ENCODE data around the gene KDM4E.
"Not testable (repeated sequence)": the region's sequence is repeated elsewhere in the genome, so short reads cannot be mapped to it uniquely, and the experiment has no call there.

The KDM4E gene

DNA sequence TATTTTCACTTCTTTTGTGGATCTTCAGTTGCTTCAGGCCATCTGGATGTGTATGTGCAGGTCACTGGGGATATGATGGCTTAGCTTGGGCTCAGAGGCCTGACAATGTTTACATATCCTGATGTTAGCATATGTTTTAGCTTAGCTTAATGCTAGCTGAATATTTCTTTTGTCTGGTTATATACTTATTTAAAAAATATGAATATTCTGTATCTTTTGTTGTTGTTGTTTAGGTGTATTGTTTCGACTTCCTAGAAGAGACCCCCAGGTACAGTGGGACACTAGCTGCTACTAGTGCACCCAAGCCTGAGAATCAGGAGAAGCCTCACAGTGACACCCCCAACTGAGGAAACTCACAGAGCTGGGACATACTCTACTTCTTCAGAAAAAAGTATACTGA is at the start of gene KDM4E:
Gene KDM4E, plus strand, starts transcription at position 301 of the 400 bp plus-strand sequence. CDS start 300 bp downstream, outside the sequence.
- no peak for DNase-seq

DNA sequence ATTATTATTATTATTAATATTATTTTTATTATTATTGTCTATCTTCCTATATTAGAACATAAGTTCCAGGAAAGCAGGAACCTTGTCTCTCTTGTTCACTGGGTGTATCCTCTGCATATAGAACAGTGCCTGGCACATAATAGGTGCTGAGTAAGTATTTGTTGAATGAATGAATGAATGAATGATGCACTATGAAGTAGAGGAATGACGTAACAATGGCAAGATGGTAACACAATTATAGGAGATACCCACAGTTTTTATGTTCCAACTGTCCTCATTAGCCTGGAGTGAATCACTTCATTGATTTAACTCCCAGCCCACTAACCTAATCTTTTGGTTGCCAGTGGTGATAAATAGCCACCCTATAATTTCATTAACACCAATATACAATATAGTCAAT is 49.5 kb upstream of the KDM4E start:
- DNase-seq: no peak

DNA sequence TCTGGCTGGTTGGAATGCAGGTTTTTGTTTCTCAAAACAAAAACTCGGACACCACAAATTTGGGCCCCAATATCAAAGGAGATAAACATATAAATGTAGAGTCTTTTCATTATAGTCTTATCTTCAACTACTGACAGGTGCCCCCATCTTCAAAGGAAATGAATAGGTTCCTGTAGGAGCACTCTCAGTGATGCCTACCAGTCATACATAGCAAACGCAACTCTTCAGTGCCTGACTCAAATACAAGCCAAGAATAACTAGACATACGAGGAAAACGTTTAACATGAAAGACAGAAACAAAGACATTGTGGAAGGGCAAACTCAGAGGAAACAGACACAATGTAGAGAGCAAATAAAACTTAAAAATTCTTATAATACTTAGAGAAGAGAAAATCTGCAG is 37.7 kb upstream of the KDM4E start:
- no peak for DNase-seq

DNA sequence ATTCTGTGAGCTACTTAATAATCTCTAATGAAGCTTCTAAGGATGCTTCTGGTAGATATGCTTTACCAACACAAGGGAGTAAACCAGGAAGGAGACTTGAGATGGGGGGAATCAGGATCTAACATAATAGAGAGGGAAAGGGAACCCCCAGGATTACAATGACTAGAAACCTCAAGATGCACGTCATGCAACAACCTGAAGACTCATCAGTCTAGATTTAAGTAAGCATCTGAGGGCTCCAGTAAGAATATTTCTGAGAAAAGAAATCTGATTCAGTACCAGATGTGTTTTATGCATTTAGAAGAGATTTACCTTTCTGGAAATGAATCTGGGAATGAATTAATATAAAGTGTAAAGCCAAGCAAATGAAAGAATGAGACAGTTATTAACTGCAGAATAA is 36.3 kb upstream of the KDM4E start:
- no peak for DNase-seq

DNA sequence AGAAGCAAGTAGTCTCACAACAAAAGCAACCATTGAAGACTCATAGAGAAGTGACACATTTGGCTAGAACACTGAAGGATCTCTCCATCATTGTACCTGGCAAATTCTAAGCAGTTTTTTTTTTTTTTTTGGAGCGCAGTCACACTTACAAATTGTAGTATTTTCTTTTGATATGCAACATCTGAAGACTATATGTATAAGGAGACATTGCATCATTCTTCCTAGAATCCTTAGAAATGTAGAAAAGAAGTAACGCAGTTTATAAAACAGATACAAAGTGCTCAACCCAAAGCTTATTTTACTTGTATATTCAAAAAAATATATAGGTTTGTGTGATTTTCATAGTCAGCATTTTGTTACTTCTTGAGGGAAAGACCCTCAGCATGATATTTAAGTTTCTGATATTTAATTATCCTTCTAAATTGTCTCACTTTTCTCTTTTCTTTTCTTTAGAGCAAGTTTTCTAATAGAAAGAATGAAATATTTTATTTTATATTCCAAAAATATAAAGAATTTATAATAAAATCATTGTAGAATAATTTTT is 31.6 kb upstream of the KDM4E start:
- no peak for DNase-seq

DNA sequence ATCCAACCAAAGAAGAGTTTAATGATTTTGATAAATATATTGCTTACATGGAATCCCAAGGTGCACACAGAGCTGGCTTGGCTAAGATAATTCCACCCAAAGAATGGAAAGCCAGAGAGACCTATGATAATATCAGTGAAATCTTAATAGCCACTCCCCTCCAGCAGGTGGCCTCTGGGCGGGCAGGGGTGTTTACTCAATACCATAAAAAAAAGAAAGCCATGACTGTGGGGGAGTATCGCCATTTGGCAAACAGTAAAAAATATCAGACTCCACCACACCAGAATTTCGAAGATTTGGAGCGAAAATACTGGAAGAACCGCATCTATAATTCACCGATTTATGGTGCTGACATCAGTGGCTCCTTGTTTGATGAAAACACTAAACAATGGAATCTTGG is 27.6 kb upstream of the KDM4E start:
- DNase-seq: no peak

DNA sequence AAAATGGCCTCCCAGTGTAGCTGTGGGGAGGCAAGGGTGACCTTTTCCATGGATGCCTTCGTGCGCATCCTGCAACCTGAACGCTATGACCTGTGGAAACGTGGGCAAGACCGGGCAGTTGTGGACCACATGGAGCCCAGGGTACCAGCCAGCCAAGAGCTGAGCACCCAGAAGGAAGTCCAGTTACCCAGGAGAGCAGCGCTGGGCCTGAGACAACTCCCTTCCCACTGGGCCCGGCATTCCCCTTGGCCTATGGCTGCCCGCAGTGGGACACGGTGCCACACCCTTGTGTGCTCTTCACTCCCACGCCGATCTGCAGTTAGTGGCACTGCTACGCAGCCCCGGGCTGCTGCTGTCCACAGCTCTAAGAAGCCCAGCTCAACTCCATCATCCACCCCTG is 26.8 kb upstream of the KDM4E start:
- DNase-seq: no peak

DNA sequence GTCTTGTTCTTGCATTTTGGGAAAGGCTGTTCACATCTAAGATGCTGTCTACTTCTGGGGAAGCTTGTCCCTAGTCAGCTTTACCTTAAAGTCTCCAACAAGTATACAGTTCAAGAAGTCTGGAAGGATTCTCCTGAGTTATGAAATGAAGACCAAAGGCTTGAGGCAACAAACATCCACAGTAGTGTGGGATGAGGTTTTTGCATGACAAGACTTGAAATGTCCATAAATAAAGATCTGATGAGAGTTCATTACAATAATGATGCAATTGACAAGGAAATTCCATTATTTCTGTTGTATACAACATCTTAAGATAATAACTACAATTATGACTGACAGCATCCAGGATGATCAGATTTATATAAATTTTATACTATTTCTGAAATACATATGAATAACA is 21.3 kb upstream of the KDM4E start:
- no peak for DNase-seq

DNA sequence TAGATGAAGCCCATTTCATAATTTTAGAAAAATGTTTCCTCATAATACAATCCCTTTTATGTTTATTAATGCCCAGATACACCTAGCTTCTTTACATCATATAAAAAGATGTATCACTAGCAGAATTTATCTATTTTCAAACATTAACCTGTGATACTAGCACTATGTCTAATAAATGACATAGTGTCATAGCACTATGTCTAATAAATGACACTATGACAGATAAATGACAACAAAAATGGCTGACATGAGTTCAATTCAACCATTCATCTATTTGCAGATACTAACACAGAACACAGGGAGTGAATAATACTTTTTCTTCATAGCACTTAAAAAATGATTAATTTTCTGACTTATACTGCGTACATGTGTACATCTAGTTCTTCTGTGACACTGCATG is 19.4 kb upstream of the KDM4E start:
- no peak for DNase-seq

DNA sequence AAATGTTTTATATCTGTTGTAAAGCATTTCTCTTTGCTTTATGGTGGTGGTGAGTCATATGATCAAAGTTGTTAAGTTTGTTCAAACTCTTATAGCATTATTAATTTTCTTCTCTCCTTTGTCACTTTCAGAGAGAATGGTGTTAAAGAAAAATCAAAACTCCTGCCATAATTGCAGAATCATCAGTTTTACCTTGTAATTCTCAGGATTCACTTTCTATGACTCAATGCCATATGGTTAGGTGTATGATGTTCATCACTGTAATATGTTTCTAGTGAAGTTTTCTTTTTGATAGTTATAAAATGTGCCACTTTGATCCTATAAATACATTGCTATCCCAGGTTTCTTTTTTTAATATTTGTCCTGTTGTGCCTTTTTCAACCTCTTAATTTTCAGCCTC is 13.7 kb upstream of the KDM4E start:
- DNase-seq: no peak

DNA sequence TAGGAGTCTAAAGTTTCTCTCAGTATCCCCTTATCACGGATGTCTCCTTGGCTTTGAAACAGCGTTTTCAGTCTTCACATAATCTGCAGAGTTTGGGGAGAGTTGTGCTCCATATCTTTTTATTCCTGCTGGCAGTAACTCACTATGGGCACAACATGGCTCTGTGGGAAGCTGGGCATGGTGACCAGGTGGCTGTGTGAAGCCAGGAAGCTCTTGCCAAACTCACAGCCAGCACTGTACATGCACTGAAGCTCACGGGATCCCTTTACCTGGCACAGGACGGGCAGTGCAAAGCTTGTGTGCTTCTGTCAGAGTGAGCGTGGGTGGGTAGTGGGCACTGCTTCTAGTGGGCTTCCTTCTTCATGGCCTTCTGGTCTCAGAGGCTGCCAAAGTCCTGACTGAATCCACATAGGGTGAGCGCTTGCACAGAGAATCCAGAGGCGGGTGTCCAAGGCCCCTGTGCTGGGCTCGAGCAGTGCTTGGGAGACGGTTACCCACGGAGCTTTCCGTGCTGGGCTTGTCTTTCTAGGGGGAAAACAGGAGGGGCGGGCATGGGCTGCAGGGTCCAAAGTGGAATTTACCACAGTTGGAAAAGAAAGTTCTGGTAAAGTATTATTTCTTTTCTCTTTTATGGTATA is 10.8 kb upstream of the KDM4E start:
- no peak for DNase-seq

DNA sequence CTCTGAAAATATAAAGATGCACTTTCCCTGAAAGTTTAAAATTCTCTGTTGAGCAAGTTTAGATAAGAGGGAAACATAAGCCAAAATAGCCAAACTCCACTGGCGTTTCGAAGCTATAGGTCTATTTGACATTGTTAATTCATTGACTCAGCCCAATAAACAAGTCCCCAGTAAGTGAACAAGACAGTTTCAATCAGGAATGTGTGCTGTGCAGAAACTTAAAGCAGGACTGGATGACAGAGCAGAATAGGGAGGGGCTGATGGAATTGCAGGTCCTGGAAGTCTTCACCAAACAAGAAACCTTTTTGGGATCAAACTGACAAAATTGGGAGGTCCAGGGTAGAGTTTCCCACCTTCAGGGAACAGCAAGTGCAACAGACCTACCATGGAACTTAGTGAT is 8.9 kb upstream of the KDM4E start:
- DNase-seq: no peak

DNA sequence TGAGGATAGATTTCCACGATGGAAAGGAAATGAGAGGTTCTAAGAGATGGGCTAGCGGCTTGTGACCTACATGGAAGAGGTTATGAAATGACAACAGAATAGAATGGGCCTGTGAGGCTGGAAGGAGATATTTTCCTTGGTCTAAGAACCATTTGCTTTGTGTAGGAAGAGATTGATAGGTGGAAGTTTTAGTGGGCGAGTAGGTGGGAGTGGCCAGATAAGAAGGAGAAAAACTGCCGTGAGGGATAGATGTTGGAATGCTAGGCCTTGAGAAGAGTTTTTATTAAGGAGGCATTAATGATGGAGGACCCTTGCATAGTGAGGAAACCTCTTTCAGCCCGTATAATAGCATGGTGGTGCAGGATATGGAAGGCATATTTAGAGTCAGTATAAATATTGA is 3.6 kb upstream of the KDM4E start:
- DNase-seq: not testable (repeated sequence)

DNA sequence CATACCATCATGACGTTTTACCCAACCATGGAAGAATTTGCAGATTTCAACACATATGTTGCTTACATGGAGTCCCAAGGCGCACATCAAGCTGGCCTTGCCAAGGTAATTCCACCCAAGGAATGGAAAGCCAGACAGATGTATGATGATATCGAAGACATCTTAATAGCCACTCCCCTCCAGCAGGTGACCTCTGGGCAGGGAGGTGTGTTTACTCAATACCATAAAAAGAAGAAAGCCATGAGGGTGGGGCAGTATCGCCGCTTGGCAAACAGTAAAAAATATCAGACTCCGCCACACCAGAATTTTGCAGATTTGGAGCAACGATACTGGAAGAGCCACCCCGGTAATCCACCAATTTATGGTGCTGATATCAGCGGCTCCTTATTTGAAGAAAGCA is 536 bp downstream of the KDM4E start:
- DNase-seq: not testable (repeated sequence)

DNA sequence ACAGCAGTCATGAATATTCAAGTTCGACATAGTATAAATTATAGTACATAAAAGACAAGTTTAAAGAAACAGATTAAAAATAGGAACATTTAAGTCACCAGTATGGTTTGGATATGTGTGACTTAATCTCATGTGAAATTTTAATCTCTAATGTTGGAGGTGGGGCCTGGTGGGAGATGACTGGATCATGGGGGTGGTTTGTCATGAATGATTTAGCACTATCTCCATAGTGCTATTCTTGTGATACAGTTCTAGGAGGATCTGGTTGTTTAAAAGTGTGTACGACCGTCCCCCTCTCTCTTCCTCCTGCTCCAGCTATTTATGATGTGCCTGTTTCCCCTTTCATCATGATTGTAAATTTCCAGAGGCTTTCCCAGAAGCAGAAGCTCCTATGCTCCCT is 3.3 kb downstream of the KDM4E start:
- no peak for DNase-seq

DNA sequence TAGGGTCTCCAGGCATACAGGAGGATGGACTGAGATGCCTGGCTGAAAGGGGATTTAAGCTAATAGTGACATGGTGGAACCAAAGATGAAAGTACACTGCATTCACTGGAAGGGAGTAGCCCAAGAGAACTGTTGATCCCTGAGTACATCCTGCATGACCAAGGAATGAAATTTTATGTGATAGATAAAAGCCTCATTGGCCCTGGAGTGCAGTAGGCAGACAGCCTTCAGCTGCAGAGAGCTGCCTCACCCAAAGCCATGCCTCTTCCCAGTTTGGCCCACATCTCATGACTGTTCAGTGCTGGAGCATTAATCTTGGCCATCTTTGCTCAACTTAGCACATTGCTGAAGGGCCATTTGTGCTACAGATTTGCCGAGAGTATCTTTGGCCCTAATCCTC is 8.0 kb downstream of the KDM4E start:
- no peak for DNase-seq

DNA sequence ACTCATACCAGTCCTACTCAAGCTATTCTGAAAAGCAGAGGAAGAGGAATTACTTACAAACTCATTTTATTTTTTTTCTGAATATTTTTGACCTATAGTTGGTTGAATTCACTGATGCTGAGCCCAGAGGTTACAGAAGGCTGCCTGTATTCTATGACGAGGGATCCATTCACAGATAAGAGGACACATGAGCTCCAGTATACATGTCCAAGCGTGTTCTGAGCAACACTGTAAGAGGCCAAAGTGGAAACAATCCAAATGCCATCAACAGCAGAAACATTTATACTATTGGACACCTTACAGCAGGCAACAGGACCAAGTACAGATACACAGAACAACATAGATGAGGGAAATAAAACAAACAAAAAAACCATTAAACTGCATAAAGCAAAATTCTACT is 10.3 kb downstream of the KDM4E start:
- no peak for DNase-seq

DNA sequence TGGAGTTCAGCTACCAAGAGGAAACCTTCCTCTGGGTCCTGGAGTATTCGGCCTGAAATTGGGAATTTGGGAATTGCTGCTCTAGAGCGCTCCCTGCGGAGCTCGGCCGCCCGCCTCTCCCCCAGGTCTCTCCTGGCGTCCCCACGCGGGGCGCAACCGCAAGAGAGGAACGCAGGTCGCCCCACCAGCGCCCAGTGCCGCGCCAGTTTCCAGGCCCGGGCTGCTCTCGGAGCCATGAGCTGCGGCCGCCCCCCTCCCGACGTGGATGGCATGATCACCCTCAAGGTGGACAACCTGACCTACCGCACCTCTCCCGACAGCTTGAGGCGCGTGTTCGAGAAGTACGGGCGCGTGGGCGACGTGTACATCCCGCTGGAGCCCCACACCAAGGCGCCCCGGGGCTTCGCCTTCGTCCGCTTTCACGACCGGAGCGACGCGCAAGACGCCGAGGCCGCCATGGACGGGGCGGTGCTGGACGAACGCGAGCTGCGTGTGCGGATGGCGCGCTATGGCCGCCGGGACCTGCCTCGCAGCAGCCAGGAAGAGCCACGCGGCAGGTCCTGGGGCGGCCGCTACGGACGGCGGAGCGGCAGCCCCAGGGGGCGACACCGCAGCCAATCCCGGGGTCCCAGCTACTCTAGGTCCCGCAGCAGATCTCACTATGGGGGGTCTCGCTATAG is 12.4 kb downstream of the KDM4E start:
- not testable (repeated sequence) for DNase-seq

DNA sequence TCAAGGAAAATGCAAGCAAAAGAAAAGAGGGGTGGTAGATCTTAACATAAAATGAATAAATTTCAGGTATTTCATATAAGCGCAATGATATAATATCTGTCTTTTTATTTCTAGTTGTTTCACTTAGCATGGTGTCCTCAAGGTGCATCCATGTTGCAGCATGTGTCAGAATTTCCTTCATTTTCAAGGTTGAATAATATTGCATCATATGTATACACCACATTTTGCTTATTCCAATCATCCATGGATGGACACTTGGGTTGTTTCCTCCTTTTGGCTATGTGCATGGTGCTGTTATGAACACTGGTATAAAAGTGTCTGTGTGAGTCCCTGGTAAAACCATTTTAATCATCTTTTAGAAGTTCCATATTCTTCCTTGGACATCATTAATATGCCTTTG is 17.2 kb downstream of the KDM4E start:
- no peak for DNase-seq

DNA sequence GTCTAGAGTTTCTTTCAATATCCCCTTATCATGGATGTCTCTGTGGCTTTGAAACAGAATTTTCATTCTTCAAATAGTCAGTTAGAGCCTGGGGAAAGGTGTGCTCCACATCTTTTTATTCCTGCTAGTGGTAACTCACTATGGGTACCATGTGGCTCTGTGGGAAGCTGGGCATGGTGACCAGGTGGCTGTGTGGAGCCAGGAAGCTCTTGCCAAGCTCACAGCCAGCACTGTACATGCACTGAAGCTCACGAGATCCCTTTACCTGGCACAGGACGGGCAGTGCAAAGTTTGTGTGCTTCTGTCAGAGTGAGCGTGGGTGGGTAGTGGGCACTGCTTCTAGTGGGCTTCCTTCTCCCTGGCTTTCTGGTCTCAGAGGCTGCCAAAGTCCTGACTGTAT is 17.8 kb downstream of the KDM4E start:
- DNase-seq: no peak

DNA sequence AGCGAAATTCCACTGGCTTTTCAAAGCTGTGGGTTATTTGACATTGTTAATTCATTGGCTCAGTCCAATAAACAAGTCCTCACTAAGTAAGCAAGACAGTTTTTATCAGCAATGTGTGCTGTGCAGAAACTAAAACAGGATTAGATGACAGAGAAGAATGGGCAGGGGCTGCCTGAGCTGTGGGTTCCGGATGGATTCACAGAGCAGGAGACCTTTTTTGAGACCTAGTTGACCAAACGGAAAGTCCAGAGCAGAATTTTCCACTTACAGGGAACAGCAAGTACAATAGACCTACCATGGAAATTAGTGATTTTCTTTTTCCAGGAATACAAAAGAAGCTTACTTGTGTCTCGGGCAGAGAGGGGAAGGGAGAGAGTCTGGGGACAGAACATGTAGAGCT is 19.0 kb downstream of the KDM4E start:
- no peak for DNase-seq

DNA sequence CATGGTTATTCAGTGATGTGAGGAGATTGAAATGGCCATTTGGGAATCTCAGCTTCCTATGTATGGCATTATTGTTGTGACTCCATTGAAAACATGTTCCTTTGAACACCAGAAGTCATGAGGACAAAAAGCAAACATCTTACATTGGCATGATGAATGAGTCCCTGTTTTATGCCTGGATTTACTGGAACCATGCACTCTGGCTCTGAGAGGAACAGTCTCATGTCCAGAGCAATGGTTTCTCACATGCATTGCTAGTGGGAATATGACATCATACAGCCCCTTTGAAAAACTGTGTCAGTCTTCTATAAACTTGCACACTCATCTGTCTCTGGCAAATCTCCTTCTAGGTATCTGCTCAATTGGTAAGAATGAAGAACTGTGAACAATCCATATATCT is 20.8 kb downstream of the KDM4E start:
- DNase-seq: no peak

DNA sequence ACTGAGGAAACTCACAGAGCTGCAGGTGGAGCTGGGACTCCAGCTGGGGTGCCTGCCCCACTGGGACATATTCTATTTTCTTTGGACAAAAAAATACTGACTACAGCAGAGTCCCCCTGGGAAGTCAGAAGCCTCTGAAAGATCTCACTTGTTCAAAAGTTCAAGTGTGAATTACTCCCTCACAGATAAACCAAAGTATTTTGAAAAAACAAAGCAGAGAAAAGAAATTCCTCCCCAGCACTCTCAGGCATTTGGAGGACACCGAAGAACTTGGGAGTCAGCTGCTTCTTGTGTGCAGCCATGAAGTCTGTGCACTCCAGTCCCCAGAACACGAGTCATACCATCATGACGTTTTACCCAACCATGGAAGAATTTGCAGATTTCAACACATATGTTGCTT is 24.1 kb downstream of the KDM4E start, which contains the start of gene KDM4F:
Gene KDM4F, plus strand, starts transcription at position 301 of the 400 bp plus-strand sequence.
- not testable (repeated sequence) for DNase-seq

DNA sequence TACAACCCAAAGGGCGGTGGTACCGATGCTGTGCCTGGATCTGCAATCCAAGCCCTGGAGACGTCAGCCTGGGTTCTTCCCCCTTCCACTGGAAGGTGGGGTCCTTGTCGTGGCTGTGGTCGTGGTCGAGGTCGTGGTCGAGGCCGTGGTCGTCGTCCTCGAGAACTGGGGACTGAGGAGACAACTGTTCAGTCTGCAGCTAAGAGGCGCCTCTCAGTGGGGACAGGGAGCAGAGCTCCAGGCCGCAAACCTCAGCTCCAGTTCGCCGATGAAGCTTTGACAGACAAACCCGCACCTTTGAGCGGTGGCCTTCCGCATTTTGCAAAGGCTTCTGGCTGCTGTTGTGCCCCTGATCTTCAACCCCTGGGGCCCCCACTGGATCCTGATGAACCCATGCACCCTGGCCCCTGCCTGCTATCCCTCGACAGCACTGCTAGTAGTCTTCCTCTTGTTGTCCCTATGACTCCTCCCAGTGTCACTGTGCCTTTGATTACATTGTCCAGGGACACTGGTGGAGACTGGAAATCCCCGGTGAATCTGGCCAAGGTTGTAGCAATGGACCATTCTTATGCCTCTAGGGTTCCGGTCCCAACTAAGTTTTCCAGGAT is 25.6 kb downstream of the KDM4E start:
- DNase-seq: no peak
